Adrenal gland (tissue), 12 donors: ENCODE measurements around the gene TLR10. TPM values are rescaled to one million over a fixed set of nuclear protein-coding genes. Genes with fewer than 3 reads are reported as not detected.
"Not testable (repeated sequence)": the region's sequence is repeated elsewhere in the genome, so short reads cannot be mapped to it uniquely, and the experiment has no call there.

Source experiments
- DNase-seq, 7 donors: peaks; one replicate each; pipeline ENCODE4 v3.0.0-alpha.2; 2019 to 2020
- H3K27ac ChIP-seq, 5 donors: fragments of 200-600 bp; sonication (generic) in 4 of 5; 1 replicate in 3 of 5; 2 replicates in 2 of 5; pipeline versions ENCODE4 v1.5.1 to v1.8.0; 2016 to 2020; ENCODE audit warnings: mild to moderate bottlenecking in 1 of 5
- H3K27me3 ChIP-seq: fragments of 200-600 bp; 2 replicates; pipeline ENCODE4 v1.8.0; 2021
- H3K36me3 ChIP-seq, 2 donors: fragments of 200-600 bp; replicated peaks in 1 of 2; 1 replicate in 1 of 2; 2 replicates in 1 of 2; pipeline versions ENCODE4 v1.5.1 to v1.8.0; 2018 to 2022
- H3K4me1 ChIP-seq, 2 donors: fragments of 200-600 bp; replicated peaks in 1 of 2; 1 replicate in 1 of 2; 2 replicates in 1 of 2; pipeline versions ENCODE4 v1.5.1 to v1.8.0; 2018 to 2021
- H3K4me3 ChIP-seq, 4 donors: fragments of 200-600 bp; sonication (generic) in 3 of 4; one replicate each; pipeline ENCODE4 v1.5.1; 2016 to 2018
- H3K9me3 ChIP-seq, 3 donors: fragments of 200-600 bp; sonication (generic) in 1 of 3; replicated peaks in 1 of 3; 1 replicate in 2 of 3; 2 replicates in 1 of 3; pipeline versions ENCODE4 v1.5.1 to v1.8.0; 2016 to 2021
- POLR2A ChIP-seq, 2 donors: fragments of 450-650 bp; IDR thresholded peaks; one replicate each; pipeline ENCODE4 v1.6.1; 2017; ENCODE audit warnings: antibody characterized with exemption in 2 of 2, mild to moderate bottlenecking in 2 of 2, moderate library complexity in 1 of 2
- WGBS, 4 donors: extraction: QIAGEN DNeasy Blood & Tissue Kit in 2 of 4; methylation state at CpG; one replicate each; pipeline versions ENCODE4 v1.1.5 to v1.1.7; 2013 to 2017; 5-methylcytosine and 5-hydroxymethylcytosine counted together
- intact Hi-C, 2 donors: fragments of 100-400 bp; cut with DNase I; formaldehyde crosslinking; loops; one replicate each; pipeline versions ENCODE4 v1.14.1 to v1.15.0; 2022 to 2023
- polyA plus RNA-seq, 3 donors: library from polyadenylated mRNA; stranded (reverse); fragments of 200-250 nt in 2 of 3; fragments of 350-450 nt in 1 of 3; fragmentation: Illumina TruSeq in 1 of 3; extraction: RNeasy Lipid Tissue Mini Kit (QIAGEN cat#74804) in 1 of 3; gene quantifications; one replicate each; pipeline ENCODE4 v1.2.3, GENCODE V29; 2013 to 2014
- total RNA-seq, 9 donors: library from RNA; depleted of rRNA in 4 of 9; stranded (reverse); fragments of >200 nt in 4 of 9; fragments of 120-200 nt in 1 of 9; fragmentation: NEBNext Ultra II Directional in 1 of 9; extraction: Animal tissue kit (Norgen Biotek cat#: 25700) in 1 of 9; gene quantifications; one replicate each; pipeline versions ENCODE4 v1.1.0 to v1.2.4, GENCODE V29; 2013 to 2023
- TF ChIP-seq, protein P1 (sequence below), 6 experiments: fragments of 450-650 bp in 4 of 6; fragments of 200-600 bp in 2 of 6; sonication (generic) in 1 of 6; IDR thresholded peaks; 1 replicate in 5 of 6; 2 replicates in 1 of 6; pipeline versions ENCODE4 v1.5.1 to v1.8.0; 2016 to 2021; ENCODE audit warnings: antibody characterized with exemption in 6 of 6, mild to moderate bottlenecking in 2 of 6, moderate library complexity in 1 of 6
- donor health status: healthy with polysubstance abuse.
- donor health status: Bipolar disorder and iron deficiency.
- donor health status: DM: yes; HTN: yes; CAD: no.
- donor health status: DM: no; HTN: no; CAD: no.
- donor health status: DM: no; HTN: no; CAD: no.
- donor health status: DM: yes; HTN: yes; CAD: no.

TLR10 gene
- total and polyA plus RNA-seq, 12 donors, result 0.11 to 0.60 (median 0.19) TPM; not detected in 3

DNA sequence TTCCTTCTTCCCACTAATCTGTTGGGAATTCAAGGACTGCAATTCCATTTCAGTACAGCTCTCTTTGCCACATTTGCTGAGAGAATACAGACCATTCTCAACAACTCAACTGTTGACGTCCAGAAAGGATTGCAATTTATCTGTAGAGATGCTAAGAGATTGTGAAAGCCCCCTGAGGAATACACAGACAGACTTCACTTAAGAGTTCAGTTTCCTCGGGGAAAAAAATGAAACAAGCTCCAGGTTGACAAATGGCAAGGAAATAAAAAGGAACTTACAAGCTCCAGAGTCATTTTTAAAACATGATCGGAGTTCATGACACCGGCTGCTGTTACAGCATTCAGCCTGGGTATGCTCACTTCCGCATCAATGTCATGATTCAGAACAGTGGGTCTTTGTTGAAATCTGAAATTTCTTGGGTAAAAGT, 13.8 kb downstream of the TLR10 start:
- intact Hi-C loops, result loop anchor here in 1 of 2 donors (10.0 kb wide), 2 partner anchors 96 to 366 kb away; partner anchors contain the start of gene FAM114A1

DNA sequence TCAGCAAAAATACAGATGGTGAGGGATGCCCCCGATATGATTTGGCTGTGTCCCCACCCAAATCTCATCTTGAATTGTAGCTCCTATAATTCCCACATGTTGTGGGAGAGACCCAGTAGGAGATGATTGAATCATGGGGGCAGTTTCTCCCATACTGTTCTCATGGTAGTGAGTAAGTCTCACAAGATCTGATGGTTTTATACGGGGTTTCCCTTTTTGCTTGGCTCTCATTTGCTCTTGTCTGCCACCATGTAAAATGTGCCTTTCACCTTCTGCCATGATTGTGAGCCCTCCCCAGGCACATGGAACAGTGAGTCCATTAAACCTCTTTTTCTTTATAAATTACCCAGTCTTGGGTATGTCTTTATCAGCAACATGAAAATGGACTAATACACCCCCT, 15.8 kb downstream of the TLR10 start:
- not testable (repeated sequence) for H3K4me3 ChIP-seq

More for the DNA sequence above, 13.8 kb downstream of the TLR10 start:
- 47 to 58% (median 51%) methylated on average over 5 of the region's 5 CpGs for WGBS, 4 donors
- H3K27ac ChIP-seq, result peak overlapping the region in 2 of 5 donors; percentile 5 to 60
- H3K4me1 ChIP-seq, result peaks cover 0 to 11% of the 10 kb centered on the region in 2 donors
- DNase-seq, result peak in 1 of 7 donors; percentile 23
- no peak overlapping the region for H3K4me3 ChIP-seq
- no peaks in the 10 kb centered on the region for H3K36me3 ChIP-seq
- H3K27me3 ChIP-seq, result no peaks in the 10 kb centered on the region
- TF ChIP-seq, protein P1, sequence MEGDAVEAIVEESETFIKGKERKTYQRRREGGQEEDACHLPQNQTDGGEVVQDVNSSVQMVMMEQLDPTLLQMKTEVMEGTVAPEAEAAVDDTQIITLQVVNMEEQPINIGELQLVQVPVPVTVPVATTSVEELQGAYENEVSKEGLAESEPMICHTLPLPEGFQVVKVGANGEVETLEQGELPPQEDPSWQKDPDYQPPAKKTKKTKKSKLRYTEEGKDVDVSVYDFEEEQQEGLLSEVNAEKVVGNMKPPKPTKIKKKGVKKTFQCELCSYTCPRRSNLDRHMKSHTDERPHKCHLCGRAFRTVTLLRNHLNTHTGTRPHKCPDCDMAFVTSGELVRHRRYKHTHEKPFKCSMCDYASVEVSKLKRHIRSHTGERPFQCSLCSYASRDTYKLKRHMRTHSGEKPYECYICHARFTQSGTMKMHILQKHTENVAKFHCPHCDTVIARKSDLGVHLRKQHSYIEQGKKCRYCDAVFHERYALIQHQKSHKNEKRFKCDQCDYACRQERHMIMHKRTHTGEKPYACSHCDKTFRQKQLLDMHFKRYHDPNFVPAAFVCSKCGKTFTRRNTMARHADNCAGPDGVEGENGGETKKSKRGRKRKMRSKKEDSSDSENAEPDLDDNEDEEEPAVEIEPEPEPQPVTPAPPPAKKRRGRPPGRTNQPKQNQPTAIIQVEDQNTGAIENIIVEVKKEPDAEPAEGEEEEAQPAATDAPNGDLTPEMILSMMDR (IDR thresholded peaks at IDR 0.05), result no peak
- TF ChIP-seq POLR2A (IDR thresholded peaks at IDR 0.05), result no peak
- no peaks in the 10 kb centered on the region for H3K9me3 ChIP-seq

GRCh38 chr4:38765382-38765781, 17.4 kb downstream of the TLR10 start:
- intact Hi-C loops, result loop anchor here in 1 of 2 donors (10.0 kb wide), 2 partner anchors 99 to 369 kb away; partner anchors contain the start of gene FAM114A1
- Histone ChIP-seq H3K27me3 (no peaks in the 10 kb centered on the region), H3K9me3 (no peaks in the 10 kb centered on the region), H3K27ac (no peak overlapping the region), H3K4me3 (no peak overlapping the region), H3K4me1 (peaks cover 0 to 11% of the 10 kb centered on the region in 2 donors), H3K36me3 (no peaks in the 10 kb centered on the region)
- TF ChIP-seq POLR2A (IDR thresholded peaks at IDR 0.05), result no peak
- TF ChIP-seq, protein P1 (IDR thresholded peaks at IDR 0.05), result no peak
- no peak for DNase-seq
- WGBS, 4 donors, result 90 to 96% (median 93%) methylated on average over 3 of the region's 3 CpGs

More for the DNA sequence above, 15.8 kb downstream of the TLR10 start:
- not testable (repeated sequence) for H3K27ac ChIP-seq, H3K36me3 ChIP-seq, H3K9me3 ChIP-seq, DNase-seq, H3K27me3 ChIP-seq
- intact Hi-C loops, result loop anchor here in 1 of 2 donors (10.0 kb wide), 2 partner anchors 98 to 368 kb away; partner anchors contain the start of gene FAM114A1
- peaks cover 0 to 11% of the 10 kb centered on the region in 2 donors for H3K4me1 ChIP-seq
- WGBS, 4 donors, result 90 to 98% (median 94%) methylated on average over 2 of the region's 2 CpGs

- WGBS, 4 donors, result 79 to 88% (median 86%) methylated on average over 3 of the region's 3 CpGs
- no peak for TF ChIP-seq POLR2A (IDR thresholded peaks at IDR 0.05)
- TF ChIP-seq, protein P1 (IDR thresholded peaks at IDR 0.05), result no peak
- H3K9me3 ChIP-seq, result no peaks in the 10 kb centered on the region
- H3K4me3 ChIP-seq, result no peak overlapping the region
- no peaks in the 10 kb centered on the region for H3K27me3 ChIP-seq
- intact Hi-C loops, result loop anchor here in 1 of 2 donors (10.0 kb wide), 2 partner anchors 101 to 371 kb away; partner anchors contain the start of gene FAM114A1
- no peaks in the 10 kb centered on the region for H3K36me3 ChIP-seq
- H3K27ac ChIP-seq, result no peak overlapping the region
- no peak for DNase-seq
- H3K4me1 ChIP-seq, result peaks cover 0 to 10% of the 10 kb centered on the region in 2 donors
Measured at GRCh38 chr4:38764277-38764676, 18.5 kb downstream of the TLR10 start.

DNA sequence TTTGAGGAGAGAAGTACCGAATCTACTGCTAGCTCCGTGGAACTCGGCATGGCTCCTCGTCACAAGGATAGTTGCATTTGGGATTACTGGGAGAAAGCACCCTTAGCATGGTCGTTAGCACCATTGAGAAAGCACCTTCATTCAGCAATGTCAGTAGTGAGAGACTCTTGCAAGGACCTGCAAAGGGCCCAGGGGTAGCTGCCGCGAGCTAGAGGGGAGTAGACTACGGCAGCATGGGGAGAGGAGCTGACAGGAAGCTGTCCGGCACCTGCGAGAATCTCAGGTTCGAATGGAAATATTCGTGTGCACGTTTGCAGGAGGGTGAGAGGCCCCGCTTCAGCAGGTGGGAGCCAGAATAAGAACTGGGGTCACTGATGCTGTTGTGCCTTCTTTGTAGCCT, 20.2 kb downstream of the TLR10 start:
- Histone ChIP-seq H3K27ac (no peak overlapping the region), H3K9me3 (no peaks in the 10 kb centered on the region), H3K4me1 (peaks cover 0 to 5% of the 10 kb centered on the region in 2 donors), H3K27me3 (no peaks in the 10 kb centered on the region), H3K4me3 (no peak overlapping the region), H3K36me3 (no peaks in the 10 kb centered on the region)
- no peak for TF ChIP-seq POLR2A (IDR thresholded peaks at IDR 0.05)
- TF ChIP-seq, protein P1 (IDR thresholded peaks at IDR 0.05), result no peak
- 82 to 89% (median 88%) methylated on average over 13 to 14 of the region's 14 CpGs for WGBS, 4 donors
- intact Hi-C loops, result loop anchor here in 1 of 2 donors (10.0 kb wide), 2 partner anchors 102 to 372 kb away; partner anchors contain the start of gene FAM114A1
- no peak for DNase-seq
